GM19035 (cell line): ENCODE data around the gene PTPRU.

Source experiments
- ATAC-seq: cut with Tn5 transposase; IDR thresholded peaks from one replicate; pipeline ENCODE4 v1.9.1; 2021; ENCODE audit not compliant: unreplicated experiment

PTPRU gene

DNA sequence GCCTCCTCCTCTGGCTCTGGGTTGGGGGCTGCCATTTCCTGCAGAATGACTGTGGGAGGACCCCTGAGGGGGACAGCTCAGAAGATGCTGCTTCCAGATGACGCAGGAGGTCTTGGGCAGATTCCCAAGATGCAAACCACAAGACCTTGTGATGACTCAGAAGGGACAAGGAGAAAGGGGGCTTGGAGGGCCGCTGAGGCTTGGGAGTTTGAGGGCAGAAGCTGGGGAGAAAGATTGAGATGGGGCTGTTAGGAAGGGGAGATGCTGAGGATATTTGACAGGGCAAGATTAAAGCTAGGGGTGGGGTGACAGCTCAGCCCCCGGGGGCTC, 7.5 kb downstream of the PTPRU start:
- ATAC-seq: no peak

DNA sequence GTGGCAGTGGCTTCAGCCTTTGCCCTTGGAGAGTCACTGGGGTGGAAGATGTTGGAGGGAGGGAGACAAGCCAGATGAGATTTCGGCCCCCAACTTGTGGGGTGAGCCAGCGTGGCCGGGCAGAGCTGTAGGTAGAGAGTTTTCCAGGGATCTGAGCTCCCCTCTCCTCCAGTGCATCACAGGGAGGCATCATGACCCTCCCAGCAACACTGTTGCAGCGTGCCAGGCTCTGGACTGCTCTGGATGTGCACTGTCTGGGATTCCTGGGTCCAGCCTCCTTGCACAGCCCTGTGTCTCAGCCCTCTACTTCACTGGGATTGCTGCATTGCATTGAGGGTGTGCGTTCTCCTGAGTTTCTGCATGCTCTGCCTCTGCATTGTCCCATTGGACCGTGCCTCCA, 8.9 kb downstream of the PTPRU start:
- no peak for ATAC-seq

DNA sequence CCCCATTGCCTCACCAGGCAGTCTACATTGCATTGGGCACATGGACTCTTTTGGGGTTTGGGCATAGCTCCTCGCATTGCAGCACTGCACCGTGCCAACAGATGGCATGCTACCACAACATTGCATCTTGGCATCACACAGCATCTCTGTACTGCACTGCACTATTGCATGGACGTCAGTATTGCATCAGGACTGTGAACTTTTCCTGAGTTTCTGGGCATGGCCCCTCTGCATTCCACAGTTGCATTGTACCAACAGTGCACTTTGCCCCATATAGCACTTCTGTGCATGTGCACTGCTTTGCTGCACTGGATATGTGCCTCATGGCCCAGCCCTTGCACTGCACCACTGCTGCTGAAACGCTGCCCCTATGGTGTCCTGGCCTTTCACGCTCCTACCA, 9.6 kb downstream of the PTPRU start:
- ATAC-seq: no peak

DNA sequence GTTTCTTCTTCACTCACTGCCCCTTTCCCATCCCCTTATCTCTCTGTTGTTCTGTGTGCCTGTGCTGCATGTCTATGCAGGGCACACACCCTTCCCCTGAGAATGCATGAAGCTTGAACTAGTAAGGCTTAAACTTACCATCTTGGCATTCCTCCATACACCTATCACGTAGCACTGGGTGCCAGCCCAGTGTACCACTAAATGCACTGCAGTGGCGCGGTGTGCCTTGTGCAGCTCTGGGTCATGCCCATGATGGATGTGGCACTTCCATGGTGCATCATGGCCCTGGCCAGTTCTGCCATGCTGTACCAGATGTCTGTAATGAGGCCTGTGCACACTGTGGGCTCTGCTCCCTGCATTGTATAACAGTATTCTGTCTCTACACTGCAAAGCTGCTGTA, 10.7 kb downstream of the PTPRU start:
- no peak for ATAC-seq

GRCh38 chr1:29247571-29248273, 11.4 kb downstream of the PTPRU start:
- ATAC-seq: no peak

- no peak for ATAC-seq
Observed at GRCh38 chr1:29248409-29248808, 12.1 kb downstream of the PTPRU start.

DNA sequence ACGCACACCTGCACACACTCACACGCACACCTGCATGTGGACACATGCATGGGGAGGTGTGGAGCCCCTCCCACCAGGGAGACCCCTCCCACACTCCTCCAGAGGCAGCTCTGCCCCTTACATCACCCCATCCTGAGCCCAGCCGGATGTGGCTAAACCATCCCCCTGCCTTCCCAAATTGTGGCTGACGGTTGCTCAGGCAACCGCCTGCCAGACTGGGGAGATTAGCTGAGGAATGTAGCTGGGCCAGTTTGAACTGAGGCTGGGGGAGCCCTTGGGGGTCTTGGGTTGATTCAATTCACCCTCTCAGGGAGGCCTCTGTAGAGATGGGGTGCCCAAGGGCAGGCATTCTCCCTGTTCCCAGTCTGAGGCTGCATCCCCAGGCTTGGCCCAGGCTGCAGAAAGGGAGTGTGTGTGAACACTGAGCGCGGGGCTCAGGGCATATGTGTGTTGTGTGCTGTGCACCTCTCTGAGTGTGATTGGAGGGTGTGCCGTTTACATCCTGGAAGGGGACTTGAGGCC, 12.9 kb downstream of the PTPRU start:
- ATAC-seq: no peak

GRCh38 chr1:29249951-29250581, 13.7 kb downstream of the PTPRU start:
- no peak for ATAC-seq

DNA sequence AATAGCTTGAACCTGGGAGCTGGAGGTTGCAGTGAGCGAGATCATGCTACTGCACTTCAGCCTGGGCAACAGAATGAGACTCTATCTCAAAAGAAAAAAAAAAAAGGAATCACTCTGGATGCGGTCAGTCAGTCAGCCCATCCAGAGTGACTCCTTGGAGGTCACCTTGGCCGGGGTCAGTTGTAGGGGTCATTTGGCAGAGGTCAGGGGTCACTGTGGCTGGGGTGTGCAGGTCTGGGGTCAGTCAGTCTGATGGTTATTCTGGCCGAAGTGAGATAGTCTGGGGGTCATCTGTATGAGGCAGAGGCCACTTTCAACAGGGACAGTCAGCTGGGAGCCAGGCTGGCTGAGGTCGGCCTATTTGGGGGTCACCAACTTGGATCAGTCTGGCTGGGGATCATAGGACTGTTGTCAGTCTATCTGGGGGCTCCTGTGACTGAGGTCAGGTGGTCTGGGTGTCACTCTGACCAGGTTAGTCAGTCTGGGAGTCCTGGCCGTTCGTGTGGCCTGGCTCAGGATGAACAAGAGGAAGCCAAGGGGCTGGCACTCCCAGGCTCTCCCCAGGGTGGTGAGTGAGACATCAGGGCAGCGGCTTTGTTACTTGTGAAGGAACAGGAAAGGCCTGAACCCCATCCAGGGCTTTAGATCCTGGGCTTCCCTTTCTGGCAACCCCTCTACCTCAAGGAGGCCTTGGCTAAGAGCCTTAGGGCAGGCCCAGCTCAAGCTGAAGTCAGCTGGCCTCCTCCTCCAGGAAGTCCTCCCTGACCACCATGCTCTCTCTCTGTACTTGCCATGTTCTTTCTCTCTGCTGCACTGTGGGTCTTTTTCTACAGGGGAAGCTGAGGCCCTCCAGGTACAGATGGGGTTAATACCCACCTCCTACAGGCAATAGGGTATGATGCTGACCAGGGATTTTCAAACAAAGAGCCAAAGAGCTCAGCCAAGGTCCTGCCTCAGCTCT, 15.1 kb downstream of the PTPRU start:
- ATAC-seq: no peak

- no peak for ATAC-seq
Observed at GRCh38 chr1:29253180-29253579, 16.9 kb downstream of the PTPRU start.

GRCh38 chr1:29254346-29254745, 18.0 kb downstream of the PTPRU start:
- no peak for ATAC-seq

GRCh38 chr1:29255134-29255666, 18.9 kb downstream of the PTPRU start:
- no peak for ATAC-seq

- ATAC-seq: no peak
Observed at GRCh38 chr1:29256394-29256793, 20.1 kb downstream of the PTPRU start.

- ATAC-seq: no peak
Observed at GRCh38 chr1:29256979-29257804, 20.9 kb downstream of the PTPRU start.

- ATAC-seq: no peak
Observed at GRCh38 chr1:29258189-29258975, 22.1 kb downstream of the PTPRU start.

DNA sequence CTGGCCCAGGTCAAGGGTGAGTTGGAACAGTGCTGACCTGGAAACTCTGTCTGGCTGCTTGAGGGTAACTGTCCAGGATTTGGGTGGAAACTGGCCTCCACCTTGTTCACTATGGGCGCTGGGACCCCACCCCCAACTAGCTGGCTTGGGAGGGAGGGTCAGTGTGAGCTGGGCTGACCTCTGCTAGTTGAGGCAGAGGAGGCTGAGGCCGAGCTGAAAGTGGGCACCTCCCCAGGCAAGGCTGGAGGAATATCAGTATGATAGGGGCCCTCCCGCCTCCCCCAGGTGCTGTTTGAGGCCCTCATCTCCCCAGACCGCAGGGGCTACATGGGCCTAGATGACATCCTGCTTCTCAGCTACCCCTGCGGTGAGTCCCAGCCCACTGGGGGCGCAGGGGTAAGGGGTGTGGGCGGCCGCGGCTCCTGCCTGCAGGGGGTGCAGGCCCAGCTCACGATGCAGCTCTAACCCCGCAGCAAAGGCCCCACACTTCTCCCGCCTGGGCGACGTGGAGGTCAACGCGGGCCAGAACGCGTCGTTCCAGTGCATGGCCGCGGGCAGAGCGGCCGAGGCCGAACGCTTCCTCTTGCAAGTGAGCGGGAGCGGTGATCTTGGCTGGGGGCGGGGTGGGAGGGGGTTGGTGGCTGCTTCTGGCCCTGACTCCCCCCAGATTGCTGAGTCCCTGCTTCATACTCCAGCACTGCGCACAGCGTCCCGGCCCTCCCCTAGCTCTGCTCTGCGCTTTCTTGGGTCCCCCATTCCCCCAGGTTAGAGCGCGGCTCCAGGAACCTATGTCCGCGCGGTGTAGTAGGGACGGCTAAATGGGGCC, 22.9 kb downstream of the PTPRU start:
- no peak for ATAC-seq

GRCh38 chr1:29259802-29260441, 23.6 kb downstream of the PTPRU start:
- ATAC-seq: no peak

GRCh38 chr1:29260531-29260930, 24.2 kb downstream of the PTPRU start:
- ATAC-seq: no peak
